K562 treated with DMSO at 1 percent for 12 hours (cell line): ENCODE results near the gene GALE. TPM values are rescaled to one million over a fixed set of nuclear protein-coding genes. Genes with fewer than 3 reads are reported as not detected.

Experiments
- total RNA-seq: library from RNA; unstranded; fragments of 300-600 nt; gene quantifications from 2 replicates; pipeline ENCODE4 v1.2.3, GENCODE V29; 2022; ENCODE audit not compliant: insufficient read depth

The GALE gene
- 57.0 and 62.8 TPM in 2 replicates for total RNA-seq

GRCh38 chr1:23800400-23801337 lies at the start of gene GALE:
Gene GALE, minus strand, starts transcription at chr1:23800754. Its CDS starts 1,747 bp downstream, at chr1:23799007.

GRCh38 chr1:23825076-23825761 lies 24.7 kb upstream of the GALE start, which contains the start of gene HMGCL:
Gene HMGCL, minus strand, starts transcription at chr1:23825429. Its CDS starts 14 bp downstream, at chr1:23825415.

GRCh38 chr1:23790696-23791515 lies 9.6 kb downstream of the GALE start, which contains the start of gene LYPLA2:
Gene LYPLA2, plus strand, starts transcription at chr1:23791145. Its CDS starts 1,538 bp downstream, at chr1:23792683.

GRCh38 chr1:23777979-23778814 lies 22.4 kb downstream of the GALE start, which contains the start of gene PITHD1:
Gene PITHD1, plus strand, starts transcription at chr1:23778418. Its CDS starts 98 bp downstream, at chr1:23778516.

Other genes starting within 250 kb of the GALE start
- 283 and 388 TPM in 2 replicates for gene ID3, start 241.3 kb downstream of the GALE start, total RNA-seq
- gene RPL11, start 108.9 kb downstream of the GALE start, total RNA-seq: 4,011 and 4,342 TPM in 2 replicates
- 12.7 and 31.6 TPM in 2 replicates for gene ELOA, start 57.3 kb downstream of the GALE start, total RNA-seq
- 121 and 154 TPM in 2 replicates for gene PITHD1, start 22.3 kb downstream of the GALE start, total RNA-seq
- gene LYPLA2, start 9.6 kb downstream of the GALE start, total RNA-seq: 92.9 and 93.9 TPM in 2 replicates
- gene HMGCL, start 24.7 kb upstream of the GALE start, total RNA-seq: 62.2 and 65.9 TPM in 2 replicates
- 22.5 and 44.0 TPM in 2 replicates for gene FUCA1, start 67.5 kb upstream of the GALE start, total RNA-seq
- gene CNR2, start 112.6 kb upstream of the GALE start, total RNA-seq: not detected in 2 replicates
- gene PNRC2, start 159.1 kb upstream of the GALE start, total RNA-seq: 73.0 and 153 TPM in 2 replicates
- gene SRSF10, start 179.6 kb upstream of the GALE start, total RNA-seq: 47.3 and 132 TPM in 2 replicates